SK-N-SH (cell line): ENCODE measurements around the gene IPO8. TPM values are rescaled to one million over a fixed set of nuclear protein-coding genes. Genes with fewer than 3 reads are reported as not detected.

ENCODE experiments used
- CTCF ChIA-PET: fragments of 300-600, 350-600 bp; formaldehyde crosslinking; extraction: SDS; loops from one replicate; lab custom pipeline; 2021; lab: Yijun Ruan, JAX
- POLR2A ChIA-PET: fragments of 350-600 bp; sonication (Branson Sonifier 250); formaldehyde crosslinking; extraction: SDS; loops from one replicate; lab custom pipeline; 2020; ENCODE audit warnings: antibody characterized with exemption, inconsistent platforms; lab: Yijun Ruan, JAX
- DNase-seq: peaks from one replicate; pipeline ENCODE4 v3.0.0; 2012
- H2AFZ ChIP-seq: fragments of 200-600 bp; sonication (generic); 2 replicates; pipeline ENCODE4 v1.8.1; 2016; ENCODE audit warnings: antibody characterized with exemption, mild to moderate bottlenecking, low read depth
- H3F3A ChIP-seq: fragments of 200-600 bp; sonication (generic); replicated peaks from 2 replicates; pipeline ENCODE3; 2016; ENCODE audit warnings: antibody characterized with exemption, mild to moderate bottlenecking; ENCODE audit not compliant: insufficient read depth
- H3K27ac ChIP-seq, 2 experiments: fragments of 200-500 bp in 1 of 2; fragments of 200-600 bp in 1 of 2; sonication (Bioruptor generic) in 1 of 2; sonication (generic), shearing (Covaris generic) in 1 of 2; 2 replicates each; pipeline versions ENCODE4 v1.5.1 to v1.6.1; 2014 to 2016; ENCODE audit warnings: low read depth in 2 of 2, inconsistent platforms in 1 of 2, low read length in 1 of 2, mild to moderate bottlenecking in 1 of 2, mixed read lengths in 1 of 2
- H3K27me3 ChIP-seq: fragments of 200-600 bp; sonication (generic), shearing (Covaris generic); 2 replicates; pipeline ENCODE4 v1.6.1; 2016; ENCODE audit warnings: mixed run types; ENCODE audit not compliant: insufficient read depth
- H3K36me3 ChIP-seq, 2 experiments: fragments of 200-500 bp in 1 of 2; fragments of 200-600 bp in 1 of 2; sonication (Bioruptor generic) in 1 of 2; sonication (generic) in 1 of 2; replicated peaks in 1 of 2; 2 replicates each; pipeline versions ENCODE3 to v1.5.1; 2014 to 2016; ENCODE audit warnings: low read length in 1 of 2, mild to moderate bottlenecking in 1 of 2; ENCODE audit not compliant: insufficient read depth in 2 of 2, control insufficient read depth in 1 of 2
- H3K4me1 ChIP-seq, 2 experiments: fragments of 200-500 bp in 1 of 2; fragments of 200-600 bp in 1 of 2; sonication (Bioruptor generic) in 1 of 2; sonication (generic), shearing (Covaris generic) in 1 of 2; 2 replicates each; pipeline versions ENCODE4 v1.5.1 to v1.6.1; 2014 to 2016; ENCODE audit warnings: low read depth in 1 of 2, low read length in 1 of 2, mixed run types in 1 of 2; ENCODE audit not compliant: insufficient read depth in 2 of 2, control insufficient read depth in 1 of 2
- H3K4me2 ChIP-seq: fragments of 200-600 bp; sonication (generic), shearing (Covaris generic); 2 replicates; pipeline ENCODE4 v1.6.1; 2017; ENCODE audit warnings: mixed run types
- H3K4me3 ChIP-seq, 2 experiments: fragments of 200-500 bp in 1 of 2; fragments of 200-600 bp in 1 of 2; sonication (Bioruptor generic) in 1 of 2; sonication (generic), shearing (Covaris generic) in 1 of 2; 2 replicates each; pipeline versions ENCODE4 v1.5.1 to v1.8.1; 2014 to 2016; ENCODE audit warnings: low read depth in 2 of 2, inconsistent platforms in 1 of 2, low read length in 1 of 2, mild to moderate bottlenecking in 1 of 2, mixed read lengths in 1 of 2, moderate library complexity in 1 of 2
- H3K79me2 ChIP-seq: fragments of 200-600 bp; sonication (generic); 2 replicates; pipeline ENCODE4 v1.8.1; 2017; ENCODE audit warnings: mild to moderate bottlenecking; ENCODE audit not compliant: insufficient read depth
- H3K9ac ChIP-seq: fragments of 200-600 bp; sonication (generic); 2 replicates; pipeline ENCODE4 v1.6.1; 2017; ENCODE audit warnings: mixed run types
- H3K9me2 ChIP-seq: fragments of 200-600 bp; sonication (generic); 2 replicates; pipeline ENCODE4 v1.6.1; 2017; ENCODE audit warnings: mixed run types
- H3K9me3 ChIP-seq: fragments of 200-600 bp; sonication (generic); 2 replicates; pipeline ENCODE4 v1.6.1; 2017; ENCODE audit warnings: mixed run types, mild to moderate bottlenecking, moderate library complexity
- H4K20me1 ChIP-seq: fragments of 200-600 bp; sonication (generic); 2 replicates; pipeline ENCODE4 v1.6.1; 2017; ENCODE audit warnings: mild to moderate bottlenecking, mixed run types; ENCODE audit not compliant: insufficient read depth
- ELF1 ChIP-seq: IDR thresholded peaks from 2 replicates; pipeline ENCODE4 v1.4.0; 2012
- EZH2phosphoT487 ChIP-seq: fragments of 200-600 bp; sonication (generic); IDR thresholded peaks from 2 replicates; pipeline ENCODE4 v1.6.1; 2017; ENCODE audit warnings: low read depth, mixed run types, mild to moderate bottlenecking, antibody characterized with exemption, moderate library complexity, borderline replicate concordance
- FOXM1 ChIP-seq: IDR thresholded peaks from 2 replicates; pipeline ENCODE4 v1.4.0; 2012; ENCODE audit warnings: low read depth, mild to moderate bottlenecking
- JUND ChIP-seq: IDR thresholded peaks from 2 replicates; pipeline ENCODE4 v1.4.0; 2012
- MXI1 ChIP-seq: IDR thresholded peaks from 2 replicates; pipeline ENCODE4 v1.6.1; 2012; ENCODE audit warnings: mild to moderate bottlenecking, low read depth, low read length, improper control_type of control experiment
- NFIC ChIP-seq: IDR thresholded peaks from 2 replicates; pipeline ENCODE4 v1.4.0; 2012; ENCODE audit warnings: borderline replicate concordance
- POLR2AphosphoS5 ChIP-seq: IDR thresholded peaks from 2 replicates; pipeline ENCODE4 v1.6.1; 2012; ENCODE audit warnings: low read depth, low read length
- RAD21 ChIP-seq: IDR thresholded peaks from 2 replicates; pipeline ENCODE4 v1.6.1; 2012; ENCODE audit warnings: mild to moderate bottlenecking, low read length
- RCOR1 ChIP-seq: fragments of 150-350 bp; IDR thresholded peaks from 2 replicates; pipeline ENCODE4 v1.6.1; 2017; ENCODE audit warnings: antibody characterized with exemption, low read length
- RFX5 ChIP-seq: IDR thresholded peaks from 2 replicates; pipeline ENCODE4 v1.6.1; 2012; ENCODE audit warnings: mild to moderate bottlenecking, improper control_type of control experiment, low read length
- RXRA ChIP-seq: IDR thresholded peaks from 2 replicates; pipeline ENCODE4 v1.4.0; 2012; ENCODE audit warnings: low read depth, mild to moderate bottlenecking, borderline replicate concordance
- SIN3A ChIP-seq: IDR thresholded peaks from 2 replicates; pipeline ENCODE4 v1.6.1; 2012; ENCODE audit warnings: low read depth, mild to moderate bottlenecking, low read length, moderate library complexity, borderline replicate concordance
- SMC3 ChIP-seq: IDR thresholded peaks from 2 replicates; pipeline ENCODE4 v1.6.1; 2012; ENCODE audit warnings: low read depth, low read length, improper control_type of control experiment
- TCF12 ChIP-seq: IDR thresholded peaks from 2 replicates; pipeline ENCODE4 v1.4.0; 2012
- TEAD4 ChIP-seq: IDR thresholded peaks from 2 replicates; pipeline ENCODE4 v1.4.0; 2012; ENCODE audit warnings: mild to moderate bottlenecking, borderline replicate concordance; ENCODE audit not compliant: insufficient read depth
- YY1 ChIP-seq: IDR thresholded peaks from 2 replicates; pipeline ENCODE4 v1.4.0; 2012; ENCODE audit warnings: low read depth, mild to moderate bottlenecking
- WGBS: methylation state at CpG from one replicate; pipeline ENCODE4 v1.1.6; 2017; ENCODE audit warnings: low lambda C conversion rate; 5-methylcytosine and 5-hydroxymethylcytosine counted together
- polyA plus RNA-seq, 3 experiments: library from polyadenylated mRNA; depleted of rRNA; stranded (reverse); fragments of >200 nt; gene quantifications; 2 replicates each; pipeline ENCODE4 v1.2.3, GENCODE V29; 2012
- TF ChIP-seq, protein P1 (sequence below): fragments of 150-350 bp; IDR thresholded peaks from 2 replicates; pipeline ENCODE4 v1.6.1; 2017; ENCODE audit warnings: antibody characterized with exemption, low read length, low read depth, borderline replicate concordance
- TF ChIP-seq, protein P2 (sequence below): fragments of 150-350 bp; IDR thresholded peaks from 2 replicates; pipeline ENCODE4 v1.6.1; 2016; ENCODE audit warnings: mild to moderate bottlenecking, low read depth, low read length
- TF ChIP-seq, protein P3 (sequence below): IDR thresholded peaks from 2 replicates; pipeline ENCODE4 v1.6.1; 2012; ENCODE audit warnings: mild to moderate bottlenecking, low read depth, low read length, moderate library complexity
- TF ChIP-seq, protein P4 (sequence below): IDR thresholded peaks from 2 replicates; pipeline ENCODE4 v1.4.0; 2012; ENCODE audit warnings: low read depth, borderline replicate concordance

The IPO8 gene
- polyA plus RNA-seq, 1 of the 3 experiments (the other 2 are of a cell fraction) = 5.8 TPM

DNA sequence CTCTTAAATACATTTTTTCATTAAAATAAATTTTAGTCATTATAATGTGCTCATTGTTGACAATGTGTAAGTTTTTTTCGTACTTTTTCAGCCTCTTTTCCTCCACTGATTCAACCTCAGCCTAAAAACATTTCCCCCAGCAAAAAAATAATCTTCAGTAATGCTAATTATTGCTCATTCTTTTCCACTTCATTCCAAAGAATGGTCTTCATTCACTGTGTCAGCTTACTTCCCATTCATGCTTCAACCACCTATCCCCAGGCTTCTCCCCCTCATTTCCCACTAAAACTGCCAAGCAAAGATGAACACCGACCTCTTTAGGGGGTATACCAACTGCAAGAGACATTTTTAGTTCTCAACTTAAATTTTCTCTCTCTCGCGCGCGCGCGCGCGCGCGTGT, 2.7 kb upstream of the IPO8 start:
- Histone ChIP-seq H4K20me1 (no peaks in the 10 kb centered on the region), H3K36me3 (no peaks in the 10 kb centered on the region), H3K27ac (no peak overlapping the region), H3K4me3 (no peak overlapping the region), H3K9me3 (no peaks in the 10 kb centered on the region), H3K4me1 (peaks cover 11 to 18% of the 10 kb centered on the region in 2 experiments; a peak in 3 of 4 replicates), H3K9ac (no peak overlapping the region), H3K27me3 (no peaks in the 10 kb centered on the region), H3K79me2 (peaks cover 21% of the 10 kb centered on the region), H3K9me2 (no peaks in the 10 kb centered on the region), H3F3A (peaks cover 11% of the 10 kb centered on the region), H2AFZ (no peak overlapping the region), H3K4me2 (no peak overlapping the region)
- ChIA-PET POLR2A (no interaction called here), CTCF (no interaction called here)
- no peak for DNase-seq
- TF ChIP-seq RXRA = no peak
- TF ChIP-seq TCF12 = no peak
- no peak for TF ChIP-seq JUND
- no peak for TF ChIP-seq EZH2phosphoT487
- TF ChIP-seq, protein P1, sequence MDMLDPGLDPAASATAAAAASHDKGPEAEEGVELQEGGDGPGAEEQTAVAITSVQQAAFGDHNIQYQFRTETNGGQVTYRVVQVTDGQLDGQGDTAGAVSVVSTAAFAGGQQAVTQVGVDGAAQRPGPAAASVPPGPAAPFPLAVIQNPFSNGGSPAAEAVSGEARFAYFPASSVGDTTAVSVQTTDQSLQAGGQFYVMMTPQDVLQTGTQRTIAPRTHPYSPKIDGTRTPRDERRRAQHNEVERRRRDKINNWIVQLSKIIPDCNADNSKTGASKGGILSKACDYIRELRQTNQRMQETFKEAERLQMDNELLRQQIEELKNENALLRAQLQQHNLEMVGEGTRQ = no peak
- no peak for TF ChIP-seq TEAD4
- TF ChIP-seq SMC3 = no peak
- TF ChIP-seq, protein P2, sequence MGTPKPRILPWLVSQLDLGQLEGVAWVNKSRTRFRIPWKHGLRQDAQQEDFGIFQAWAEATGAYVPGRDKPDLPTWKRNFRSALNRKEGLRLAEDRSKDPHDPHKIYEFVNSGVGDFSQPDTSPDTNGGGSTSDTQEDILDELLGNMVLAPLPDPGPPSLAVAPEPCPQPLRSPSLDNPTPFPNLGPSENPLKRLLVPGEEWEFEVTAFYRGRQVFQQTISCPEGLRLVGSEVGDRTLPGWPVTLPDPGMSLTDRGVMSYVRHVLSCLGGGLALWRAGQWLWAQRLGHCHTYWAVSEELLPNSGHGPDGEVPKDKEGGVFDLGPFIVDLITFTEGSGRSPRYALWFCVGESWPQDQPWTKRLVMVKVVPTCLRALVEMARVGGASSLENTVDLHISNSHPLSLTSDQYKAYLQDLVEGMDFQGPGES = no peak
- no peak for TF ChIP-seq FOXM1
- no peak for TF ChIP-seq RCOR1
- WGBS = 80% methylated on average over 12 of the region's 12 CpGs

DNA sequence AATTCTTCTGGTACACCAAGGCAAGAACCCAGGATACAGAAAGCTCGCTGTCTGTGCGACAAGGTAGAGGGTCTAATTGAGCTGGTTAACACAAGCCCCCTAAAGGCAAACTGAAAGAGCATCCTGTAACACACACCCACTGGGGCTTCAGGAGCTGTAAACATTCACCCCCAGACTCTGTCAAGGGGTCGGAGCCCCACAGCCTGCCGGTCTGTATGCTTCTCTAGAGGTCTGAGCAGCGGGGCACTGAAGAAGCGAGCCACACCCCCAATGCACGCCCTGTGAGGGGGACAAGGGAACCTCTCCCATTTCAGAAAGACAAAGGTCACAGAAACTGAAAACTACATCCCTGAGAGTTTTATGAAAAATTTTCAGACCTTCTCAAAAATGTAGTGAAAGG, 1.3 kb upstream of the IPO8 start:
- H3K4me1 ChIP-seq = peaks cover 19 to 22% of the 10 kb centered on the region in 2 experiments; a peak in 3 of 4 replicates
- H3F3A ChIP-seq = peaks cover 15% of the 10 kb centered on the region
- no peak overlapping the region for H3K4me3 ChIP-seq
- H3K9me3 ChIP-seq = no peaks in the 10 kb centered on the region
- no peak for DNase-seq
- no peaks in the 10 kb centered on the region for H3K27me3 ChIP-seq
- H3K36me3 ChIP-seq = no peaks in the 10 kb centered on the region
- ChIA-PET CTCF (interaction anchor here (0.9 to 1.4 kb wide), 3 partner anchors 12 to 69 kb away, joined by 3 to 4 read pairs (median 3); no protein-coding TSS in a partner anchor), POLR2A (no interaction called here)
- H3K4me2 ChIP-seq = no peak overlapping the region
- WGBS = 91% methylated on average over 7 of the region's 7 CpGs
- H3K9me2 ChIP-seq = no peaks in the 10 kb centered on the region
- no peaks in the 10 kb centered on the region for H4K20me1 ChIP-seq
- H3K79me2 ChIP-seq = peaks cover 35% of the 10 kb centered on the region
- H3K9ac ChIP-seq = no peak overlapping the region
- H2AFZ ChIP-seq = no peak overlapping the region
- no peak overlapping the region for H3K27ac ChIP-seq
- TF ChIP-seq YY1 = no peak
- TF ChIP-seq NFIC = no peak
- no peak for TF ChIP-seq RFX5
- no peak for TF ChIP-seq MXI1
- TF ChIP-seq, protein P3, sequence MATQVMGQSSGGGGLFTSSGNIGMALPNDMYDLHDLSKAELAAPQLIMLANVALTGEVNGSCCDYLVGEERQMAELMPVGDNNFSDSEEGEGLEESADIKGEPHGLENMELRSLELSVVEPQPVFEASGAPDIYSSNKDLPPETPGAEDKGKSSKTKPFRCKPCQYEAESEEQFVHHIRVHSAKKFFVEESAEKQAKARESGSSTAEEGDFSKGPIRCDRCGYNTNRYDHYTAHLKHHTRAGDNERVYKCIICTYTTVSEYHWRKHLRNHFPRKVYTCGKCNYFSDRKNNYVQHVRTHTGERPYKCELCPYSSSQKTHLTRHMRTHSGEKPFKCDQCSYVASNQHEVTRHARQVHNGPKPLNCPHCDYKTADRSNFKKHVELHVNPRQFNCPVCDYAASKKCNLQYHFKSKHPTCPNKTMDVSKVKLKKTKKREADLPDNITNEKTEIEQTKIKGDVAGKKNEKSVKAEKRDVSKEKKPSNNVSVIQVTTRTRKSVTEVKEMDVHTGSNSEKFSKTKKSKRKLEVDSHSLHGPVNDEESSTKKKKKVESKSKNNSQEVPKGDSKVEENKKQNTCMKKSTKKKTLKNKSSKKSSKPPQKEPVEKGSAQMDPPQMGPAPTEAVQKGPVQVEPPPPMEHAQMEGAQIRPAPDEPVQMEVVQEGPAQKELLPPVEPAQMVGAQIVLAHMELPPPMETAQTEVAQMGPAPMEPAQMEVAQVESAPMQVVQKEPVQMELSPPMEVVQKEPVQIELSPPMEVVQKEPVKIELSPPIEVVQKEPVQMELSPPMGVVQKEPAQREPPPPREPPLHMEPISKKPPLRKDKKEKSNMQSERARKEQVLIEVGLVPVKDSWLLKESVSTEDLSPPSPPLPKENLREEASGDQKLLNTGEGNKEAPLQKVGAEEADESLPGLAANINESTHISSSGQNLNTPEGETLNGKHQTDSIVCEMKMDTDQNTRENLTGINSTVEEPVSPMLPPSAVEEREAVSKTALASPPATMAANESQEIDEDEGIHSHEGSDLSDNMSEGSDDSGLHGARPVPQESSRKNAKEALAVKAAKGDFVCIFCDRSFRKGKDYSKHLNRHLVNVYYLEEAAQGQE = no peak
- TF ChIP-seq SMC3 = no peak
- no peak for TF ChIP-seq POLR2AphosphoS5
- TF ChIP-seq ELF1 = no peak
- TF ChIP-seq SIN3A = no peak
- TF ChIP-seq RXRA = no peak
- TF ChIP-seq, protein P2 = no peak
- no peak for TF ChIP-seq RAD21
- TF ChIP-seq JUND = no peak
- TF ChIP-seq TCF12 = no peak
- TF ChIP-seq, protein P4, sequence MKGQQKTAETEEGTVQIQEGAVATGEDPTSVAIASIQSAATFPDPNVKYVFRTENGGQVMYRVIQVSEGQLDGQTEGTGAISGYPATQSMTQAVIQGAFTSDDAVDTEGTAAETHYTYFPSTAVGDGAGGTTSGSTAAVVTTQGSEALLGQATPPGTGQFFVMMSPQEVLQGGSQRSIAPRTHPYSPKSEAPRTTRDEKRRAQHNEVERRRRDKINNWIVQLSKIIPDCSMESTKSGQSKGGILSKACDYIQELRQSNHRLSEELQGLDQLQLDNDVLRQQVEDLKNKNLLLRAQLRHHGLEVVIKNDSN = no peak
